ENCODE data around the gene REXO1. TPM values are rescaled to one million over a fixed set of nuclear protein-coding genes. Genes with fewer than 3 reads are reported as not detected.

REXO1 gene
- total and polyA plus RNA-seq, 2 donors (not counting 3 experiments of a cell fraction or from before 2014, with no cell fraction given): 41.1 to 56.9 TPM

GRCh38 chr19:1817553-1818179 lies 30.6 kb downstream of the REXO1 start:
- dilution Hi-C loops (cut with MboI; ENCODE audit: extremely low pct_ligation_motif_present, low sequenced_read_pairs): no loop called here
- no peak for DNase-seq (ENCODE audit: low read depth, low spot score)
- H3K27ac ChIP-seq (ENCODE audit: insufficient read depth, low read depth, low read length): no peak overlapping the region

More at GRCh38 chr19:1817553-1818179, 30.6 kb downstream of the REXO1 start:
- FAIRE-seq: no peak
- peaks cover 3 to 48% of the 10 kb centered on the region in 2 experiments for H3K36me3 ChIP-seq (ENCODE audit: control insufficient read depth in 2 of 2, extremely low read depth in 1 of 2, insufficient read depth in 2 of 2, low read length in 2 of 2)
- no TSS peak for BruUV-seq (replicated peaks)
- H3K4me3 ChIP-seq (replicated peaks in 1 of 3; ENCODE audit: insufficient read depth in 1 of 3, low read depth in 1 of 3, low read length in 3 of 3): no peak overlapping the region
- no peak overlapping the region for H3K4me2 ChIP-seq (ENCODE audit: insufficient read depth, low read length)
- H3K9me1 ChIP-seq (replicated peaks; ENCODE audit: control insufficient read depth, extremely low read depth, insufficient read depth, low read length): no peaks in the 10 kb centered on the region
- no peak for TF ChIP-seq GATA2 (IDR thresholded peaks at IDR 0.05; ENCODE audit: insufficient read depth, insufficient read length, low read depth, low read length)
- TF ChIP-seq FOS (IDR thresholded peaks at IDR 0.05; ENCODE audit: borderline replicate concordance, insufficient read depth, low read length): no peak
- no peak for TF ChIP-seq JUN (IDR thresholded peaks at IDR 0.05; ENCODE audit: borderline replicate concordance, insufficient read depth, insufficient read length, low read depth)
- TF ChIP-seq POLR2AphosphoS5 (IDR thresholded peaks at IDR 0.05; ENCODE audit: insufficient read depth, low read depth, low read length): no peak
- no peak for TF ChIP-seq CTCF (IDR thresholded peaks at IDR 0.05; ENCODE audit: extremely low read depth in 1 of 2, insufficient read depth in 1 of 2, low read depth in 1 of 2, low read length in 2 of 2)
- TF ChIP-seq MAX (IDR thresholded peaks at IDR 0.05; ENCODE audit: insufficient read depth, insufficient read length): no peak
- TF ChIP-seq POLR2A (IDR thresholded peaks at IDR 0.05; ENCODE audit: low read depth, low read length): no peak
- TF ChIP-seq MYC (IDR thresholded peaks at IDR 0.05; ENCODE audit: low read depth, low read length): no peak
- no peak for TF ChIP-seq EZH2 (IDR thresholded peaks at IDR 0.05; ENCODE audit: borderline replicate concordance, low read depth, low read length, severe bottlenecking)
- H3K9ac ChIP-seq (replicated peaks; ENCODE audit: extremely low read depth, insufficient read depth, low read length): no peak overlapping the region
- POLR2A ChIA-PET: no interaction called here
- CTCF ChIA-PET: interaction anchor here (0.9 to 1.1 kb wide), 2 partner anchors 8 to 272 kb away, joined by 3 to 5 read pairs; no protein-coding TSS in a partner anchor
- no peaks in the 10 kb centered on the region for H4K20me1 ChIP-seq (replicated peaks; ENCODE audit: control insufficient read depth, extremely low read depth, insufficient read depth, low read length)
- no peaks in the 10 kb centered on the region for H3K27me3 ChIP-seq (ENCODE audit: control insufficient read depth in 2 of 2, insufficient read depth in 2 of 2, low read length in 2 of 2)
- no peaks in the 10 kb centered on the region for H3K9me3 ChIP-seq (replicated peaks; ENCODE audit: control insufficient read depth, insufficient read depth, low read length)
- no peak overlapping the region for H2AFZ ChIP-seq (ENCODE audit: low read depth, low read length)
- no peaks in the 10 kb centered on the region for H3K79me2 ChIP-seq (ENCODE audit: control insufficient read depth, insufficient read depth, low read length)
- peaks cover 6% of the 10 kb centered on the region for H3K4me1 ChIP-seq (ENCODE audit: control insufficient read depth, extremely low read depth, insufficient read depth, low read length)
- intact Hi-C loops (cut with micrococcal nuclease): no loop called here

Measured in endothelial cell of umbilical vein (primary cell).